HS-27A (cell line): ENCODE measurements around the gene RPS28.
"Not testable (repeated sequence)": the region's sequence is repeated elsewhere in the genome, so short reads cannot be mapped to it uniquely, and the experiment has no call there.

ENCODE experiments used
- DNase-seq: peaks from one replicate; pipeline ENCODE4 v3.0.0-alpha.2; 2012; ENCODE audit warnings: low read depth, missing footprints

RPS28 gene

GRCh38 chr19:8342684-8343482 is 21.6 kb downstream of the RPS28 start, which contains the start of gene KANK3:
Gene KANK3, minus strand, starts transcription at chr19:8343262. Its CDS starts 5,434 bp downstream, at chr19:8337828.
- DNase-seq: no peak

GRCh38 chr19:8343483-8343844 is 22.2 kb downstream of the RPS28 start:
- DNase-seq: no peak

- not testable (repeated sequence) for DNase-seq
Measured at GRCh38 chr19:8349629-8350372, 28.5 kb downstream of the RPS28 start.

GRCh38 chr19:8352134-8352827 is 31.0 kb downstream of the RPS28 start:
- no peak for DNase-seq

- not testable (repeated sequence) for DNase-seq
Measured at GRCh38 chr19:8352845-8353244, 31.5 kb downstream of the RPS28 start.

GRCh38 chr19:8355631-8356402 is 34.5 kb downstream of the RPS28 start:
- DNase-seq: peak; percentile 87

- no peak for DNase-seq
Measured at GRCh38 chr19:8357007-8357521, 35.8 kb downstream of the RPS28 start.

GRCh38 chr19:8358948-8359347 is 37.7 kb downstream of the RPS28 start:
- DNase-seq: no peak

GRCh38 chr19:8360196-8360595 is 38.9 kb downstream of the RPS28 start:
- DNase-seq: no peak

GRCh38 chr19:8361921-8362793 is 40.9 kb downstream of the RPS28 start:
- DNase-seq: peak; percentile 93

- DNase-seq: no peak
Measured at GRCh38 chr19:8363803-8364771, 42.8 kb downstream of the RPS28 start, which contains the start of gene ANGPTL4. Gene ANGPTL4, plus strand, starts transcription at chr19:8364155. Its CDS starts 167 bp downstream, at chr19:8364322.

- DNase-seq: no peak
Measured at GRCh38 chr19:8366121-8366581, 44.9 kb downstream of the RPS28 start.

GRCh38 chr19:8366961-8367326 is 45.6 kb downstream of the RPS28 start:
- no peak for DNase-seq

GRCh38 chr19:8367327-8368001 is 46.2 kb downstream of the RPS28 start:
- peak; percentile 83 for DNase-seq

GRCh38 chr19:8370176-8371010 is 49.1 kb downstream of the RPS28 start:
- DNase-seq: no peak

- DNase-seq: no peak
Measured at GRCh38 chr19:8371011-8371804, 49.9 kb downstream of the RPS28 start.
